H1 (cell line): ENCODE measurements around the gene RP9. TPM values are rescaled to one million over a fixed set of nuclear protein-coding genes. Genes with fewer than 3 reads are reported as not detected.

ENCODE experiments used
- CBX8 ChIP-seq: fragments of 300-800, 300-1000 bp; sonication (generic); IDR thresholded peaks from 2 replicates; pipeline ENCODE4 v1.7.1; 2016; ENCODE audit warnings: low read depth, low read length, borderline replicate concordance
- CREB1 ChIP-seq: IDR thresholded peaks from 2 replicates; pipeline ENCODE4 v1.6.1; 2012; ENCODE audit warnings: inconsistent platforms
- EGR1 ChIP-seq: IDR thresholded peaks from 2 replicates; pipeline ENCODE4 v1.6.1; 2011; ENCODE audit warnings: low read depth, low read length, borderline replicate concordance
- FOSL1 ChIP-seq: IDR thresholded peaks from 2 replicates; pipeline ENCODE4 v1.6.1; 2011; ENCODE audit warnings: mild to moderate bottlenecking, low read depth, low read length, moderate library complexity; ENCODE audit not compliant: insufficient read depth
- GTF2F1 ChIP-seq: IDR thresholded peaks from 2 replicates; pipeline ENCODE4 v1.6.1; 2012; ENCODE audit warnings: low read depth, low read length, improper control_type of control experiment, borderline replicate concordance
- POU5F1 ChIP-seq: IDR thresholded peaks from 2 replicates; pipeline ENCODE4 v1.6.1; 2011; ENCODE audit warnings: low read depth, mild to moderate bottlenecking, low read length, moderate library complexity
- SAP30 ChIP-seq: fragments of 300-600 bp; sonication (generic); IDR thresholded peaks from 2 replicates; pipeline ENCODE4 v1.7.1; 2012; ENCODE audit warnings: low read length, moderate library complexity, mild to moderate bottlenecking, inconsistent platforms; ENCODE audit not compliant: insufficient read depth, insufficient replicate concordance
- TAF7 ChIP-seq: optimal IDR thresholded peaks from 2 replicates; pipeline ENCODE3; 2011; ENCODE audit warnings: low read depth, mild to moderate bottlenecking, inconsistent platforms, low read length, moderate library complexity, borderline replicate concordance
- TCF12 ChIP-seq: IDR thresholded peaks from 2 replicates; pipeline ENCODE4 v1.6.1; 2011; ENCODE audit warnings: low read depth, mild to moderate bottlenecking, low read length
- polyA plus RNA-seq, 7 experiments: library from polyadenylated mRNA; depleted of rRNA in 3 of 7; stranded (reverse) in 5 of 7; unstranded in 2 of 7; fragments of >200 nt in 5 of 7; fragments of 200-250 nt in 2 of 7; gene quantifications; 1 replicate in 5 of 7; 2 replicates in 1 of 7; 4 replicates in 1 of 7; pipeline versions ENCODE4 v1.2.1 to v1.2.3, GENCODE V29; 2011 to 2013; ENCODE audit warnings: missing spikeins in 2 of 7, mixed read lengths in 2 of 7
- total RNA-seq: library from RNA; stranded (reverse); fragmentation: NEBNext Ultra II Directional; extraction: Animal tissue kit (Norgen Biotek cat#: 25700); gene quantifications from 2 replicates; pipeline ENCODE4 v1.2.1, GENCODE V29; 2021
- TF ChIP-seq, protein P1 (sequence below): fragments of 300-600 bp; sonication (generic); IDR thresholded peaks from 2 replicates; pipeline ENCODE4 v1.7.1; 2012; ENCODE audit warnings: low read length, moderate library complexity, mild to moderate bottlenecking, inconsistent platforms; ENCODE audit not compliant: insufficient replicate concordance
- TF ChIP-seq, protein P2 (sequence below): IDR thresholded peaks from 2 replicates; pipeline ENCODE4 v1.6.1; 2011; ENCODE audit warnings: low read length, improper control_type of control experiment

The RP9 gene
- total and polyA plus RNA-seq, 2 of the 8 experiments (the other 6 are each of a cell fraction or from before 2014, with no cell fraction given): 11.0 to 12.4 TPM

DNA sequence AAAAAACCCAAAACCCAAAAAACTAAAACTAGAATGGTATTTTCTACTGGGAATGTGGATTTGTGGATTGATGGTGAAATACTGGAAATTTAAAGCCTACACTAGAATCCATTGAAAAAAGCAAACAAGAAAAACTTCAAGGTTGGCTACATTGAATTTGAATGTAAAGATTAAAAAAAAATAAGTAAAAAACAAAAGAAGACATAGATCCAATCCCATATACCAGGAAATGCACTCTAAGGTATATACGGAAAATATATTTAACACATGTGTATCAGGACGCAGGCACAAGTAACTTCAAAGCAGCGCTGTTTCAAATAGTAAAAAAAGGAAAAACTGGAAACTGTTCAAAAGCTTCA lies 19.4 kb upstream of the RP9 start (continued):
- TF ChIP-seq, protein P1, sequence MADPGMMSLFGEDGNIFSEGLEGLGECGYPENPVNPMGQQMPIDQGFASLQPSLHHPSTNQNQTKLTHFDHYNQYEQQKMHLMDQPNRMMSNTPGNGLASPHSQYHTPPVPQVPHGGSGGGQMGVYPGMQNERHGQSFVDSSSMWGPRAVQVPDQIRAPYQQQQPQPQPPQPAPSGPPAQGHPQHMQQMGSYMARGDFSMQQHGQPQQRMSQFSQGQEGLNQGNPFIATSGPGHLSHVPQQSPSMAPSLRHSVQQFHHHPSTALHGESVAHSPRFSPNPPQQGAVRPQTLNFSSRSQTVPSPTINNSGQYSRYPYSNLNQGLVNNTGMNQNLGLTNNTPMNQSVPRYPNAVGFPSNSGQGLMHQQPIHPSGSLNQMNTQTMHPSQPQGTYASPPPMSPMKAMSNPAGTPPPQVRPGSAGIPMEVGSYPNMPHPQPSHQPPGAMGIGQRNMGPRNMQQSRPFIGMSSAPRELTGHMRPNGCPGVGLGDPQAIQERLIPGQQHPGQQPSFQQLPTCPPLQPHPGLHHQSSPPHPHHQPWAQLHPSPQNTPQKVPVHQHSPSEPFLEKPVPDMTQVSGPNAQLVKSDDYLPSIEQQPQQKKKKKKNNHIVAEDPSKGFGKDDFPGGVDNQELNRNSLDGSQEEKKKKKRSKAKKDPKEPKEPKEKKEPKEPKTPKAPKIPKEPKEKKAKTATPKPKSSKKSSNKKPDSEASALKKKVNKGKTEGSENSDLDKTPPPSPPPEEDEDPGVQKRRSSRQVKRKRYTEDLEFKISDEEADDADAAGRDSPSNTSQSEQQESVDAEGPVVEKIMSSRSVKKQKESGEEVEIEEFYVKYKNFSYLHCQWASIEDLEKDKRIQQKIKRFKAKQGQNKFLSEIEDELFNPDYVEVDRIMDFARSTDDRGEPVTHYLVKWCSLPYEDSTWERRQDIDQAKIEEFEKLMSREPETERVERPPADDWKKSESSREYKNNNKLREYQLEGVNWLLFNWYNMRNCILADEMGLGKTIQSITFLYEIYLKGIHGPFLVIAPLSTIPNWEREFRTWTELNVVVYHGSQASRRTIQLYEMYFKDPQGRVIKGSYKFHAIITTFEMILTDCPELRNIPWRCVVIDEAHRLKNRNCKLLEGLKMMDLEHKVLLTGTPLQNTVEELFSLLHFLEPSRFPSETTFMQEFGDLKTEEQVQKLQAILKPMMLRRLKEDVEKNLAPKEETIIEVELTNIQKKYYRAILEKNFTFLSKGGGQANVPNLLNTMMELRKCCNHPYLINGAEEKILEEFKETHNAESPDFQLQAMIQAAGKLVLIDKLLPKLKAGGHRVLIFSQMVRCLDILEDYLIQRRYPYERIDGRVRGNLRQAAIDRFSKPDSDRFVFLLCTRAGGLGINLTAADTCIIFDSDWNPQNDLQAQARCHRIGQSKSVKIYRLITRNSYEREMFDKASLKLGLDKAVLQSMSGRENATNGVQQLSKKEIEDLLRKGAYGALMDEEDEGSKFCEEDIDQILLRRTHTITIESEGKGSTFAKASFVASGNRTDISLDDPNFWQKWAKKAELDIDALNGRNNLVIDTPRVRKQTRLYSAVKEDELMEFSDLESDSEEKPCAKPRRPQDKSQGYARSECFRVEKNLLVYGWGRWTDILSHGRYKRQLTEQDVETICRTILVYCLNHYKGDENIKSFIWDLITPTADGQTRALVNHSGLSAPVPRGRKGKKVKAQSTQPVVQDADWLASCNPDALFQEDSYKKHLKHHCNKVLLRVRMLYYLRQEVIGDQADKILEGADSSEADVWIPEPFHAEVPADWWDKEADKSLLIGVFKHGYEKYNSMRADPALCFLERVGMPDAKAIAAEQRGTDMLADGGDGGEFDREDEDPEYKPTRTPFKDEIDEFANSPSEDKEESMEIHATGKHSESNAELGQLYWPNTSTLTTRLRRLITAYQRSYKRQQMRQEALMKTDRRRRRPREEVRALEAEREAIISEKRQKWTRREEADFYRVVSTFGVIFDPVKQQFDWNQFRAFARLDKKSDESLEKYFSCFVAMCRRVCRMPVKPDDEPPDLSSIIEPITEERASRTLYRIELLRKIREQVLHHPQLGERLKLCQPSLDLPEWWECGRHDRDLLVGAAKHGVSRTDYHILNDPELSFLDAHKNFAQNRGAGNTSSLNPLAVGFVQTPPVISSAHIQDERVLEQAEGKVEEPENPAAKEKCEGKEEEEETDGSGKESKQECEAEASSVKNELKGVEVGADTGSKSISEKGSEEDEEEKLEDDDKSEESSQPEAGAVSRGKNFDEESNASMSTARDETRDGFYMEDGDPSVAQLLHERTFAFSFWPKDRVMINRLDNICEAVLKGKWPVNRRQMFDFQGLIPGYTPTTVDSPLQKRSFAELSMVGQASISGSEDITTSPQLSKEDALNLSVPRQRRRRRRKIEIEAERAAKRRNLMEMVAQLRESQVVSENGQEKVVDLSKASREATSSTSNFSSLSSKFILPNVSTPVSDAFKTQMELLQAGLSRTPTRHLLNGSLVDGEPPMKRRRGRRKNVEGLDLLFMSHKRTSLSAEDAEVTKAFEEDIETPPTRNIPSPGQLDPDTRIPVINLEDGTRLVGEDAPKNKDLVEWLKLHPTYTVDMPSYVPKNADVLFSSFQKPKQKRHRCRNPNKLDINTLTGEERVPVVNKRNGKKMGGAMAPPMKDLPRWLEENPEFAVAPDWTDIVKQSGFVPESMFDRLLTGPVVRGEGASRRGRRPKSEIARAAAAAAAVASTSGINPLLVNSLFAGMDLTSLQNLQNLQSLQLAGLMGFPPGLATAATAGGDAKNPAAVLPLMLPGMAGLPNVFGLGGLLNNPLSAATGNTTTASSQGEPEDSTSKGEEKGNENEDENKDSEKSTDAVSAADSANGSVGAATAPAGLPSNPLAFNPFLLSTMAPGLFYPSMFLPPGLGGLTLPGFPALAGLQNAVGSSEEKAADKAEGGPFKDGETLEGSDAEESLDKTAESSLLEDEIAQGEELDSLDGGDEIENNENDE: no peak
- TF ChIP-seq TCF12 (no peak), CBX8 (no peak), GTF2F1 (no peak), CREB1 (no peak), SAP30 (no peak), EGR1 (no peak), FOSL1 (no peak), POU5F1 (no peak), TAF7 (no peak)
- TF ChIP-seq, protein P2, sequence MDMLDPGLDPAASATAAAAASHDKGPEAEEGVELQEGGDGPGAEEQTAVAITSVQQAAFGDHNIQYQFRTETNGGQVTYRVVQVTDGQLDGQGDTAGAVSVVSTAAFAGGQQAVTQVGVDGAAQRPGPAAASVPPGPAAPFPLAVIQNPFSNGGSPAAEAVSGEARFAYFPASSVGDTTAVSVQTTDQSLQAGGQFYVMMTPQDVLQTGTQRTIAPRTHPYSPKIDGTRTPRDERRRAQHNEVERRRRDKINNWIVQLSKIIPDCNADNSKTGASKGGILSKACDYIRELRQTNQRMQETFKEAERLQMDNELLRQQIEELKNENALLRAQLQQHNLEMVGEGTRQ: no peak
